Karpas-422 (cell line): ENCODE measurements around the gene RAD51B. TPM values are rescaled to one million over a fixed set of nuclear protein-coding genes. Genes with fewer than 3 reads are reported as not detected.

Experiments used
- DNase-seq: peaks from one replicate; pipeline ENCODE4 v3.0.0-alpha.2; 2015
- H2AFZ ChIP-seq: fragments of 200-600 bp; sonication (generic); 2 replicates; pipeline ENCODE4 v1.6.1; 2014; ENCODE audit warnings: antibody characterized with exemption, low read length, mixed read lengths
- H3K27ac ChIP-seq: fragments of 200-600 bp; sonication (generic); 2 replicates; pipeline ENCODE4 v1.5.1; 2014; ENCODE audit warnings: mild to moderate bottlenecking, low read length, moderate library complexity
- H3K27me3 ChIP-seq: fragments of 200-600 bp; sonication (generic); 2 replicates; pipeline ENCODE4 v1.6.1; 2014; ENCODE audit warnings: low read length, mixed read lengths
- H3K36me3 ChIP-seq: fragments of 200-600 bp; sonication (generic); 2 replicates; pipeline ENCODE4 v1.6.1; 2014; ENCODE audit warnings: low read length, mixed read lengths; ENCODE audit not compliant: insufficient read depth
- H3K4me1 ChIP-seq: fragments of 200-600 bp; sonication (generic); 2 replicates; pipeline ENCODE4 v1.6.1; 2014; ENCODE audit warnings: mild to moderate bottlenecking, low read length, mixed read lengths
- H3K4me2 ChIP-seq: fragments of 200-600 bp; sonication (generic); 2 replicates; pipeline ENCODE4 v1.6.1; 2014; ENCODE audit warnings: low read length, low read depth, mild to moderate bottlenecking; ENCODE audit not compliant: poor library complexity, severe bottlenecking
- H3K4me3 ChIP-seq: fragments of 200-600 bp; sonication (generic); 2 replicates; pipeline ENCODE4 v1.5.1; 2014; ENCODE audit warnings: mild to moderate bottlenecking, antibody characterized with exemption, low read length, mixed read lengths
- H3K79me2 ChIP-seq: fragments of 200-600 bp; sonication (generic); 2 replicates; pipeline ENCODE4 v1.6.1; 2014; ENCODE audit warnings: mild to moderate bottlenecking, low read length, mixed read lengths
- H3K9ac ChIP-seq: fragments of 200-600 bp; sonication (generic); 2 replicates; pipeline ENCODE4 v1.6.0; 2014; ENCODE audit warnings: low read length
- H3K9me2 ChIP-seq: fragments of 200-600 bp; sonication (generic), shearing (Covaris generic); replicated peaks from 2 replicates; pipeline ENCODE4 v1.6.0; 2014; ENCODE audit warnings: mild to moderate bottlenecking, low read length, moderate library complexity; ENCODE audit not compliant: insufficient read depth
- H3K9me3 ChIP-seq: fragments of 300-700, 200-600 bp; sonication (generic); 2 replicates; pipeline ENCODE4 v1.6.1; 2014; ENCODE audit warnings: low read length, mixed read lengths
- H4K20me1 ChIP-seq: fragments of 200-600 bp; sonication (generic); 2 replicates; pipeline ENCODE4 v1.6.1; 2014; ENCODE audit warnings: mild to moderate bottlenecking, antibody characterized with exemption, low read length, low read depth; ENCODE audit not compliant: insufficient read depth
- total RNA-seq: library from RNA; depleted of rRNA; stranded (reverse); fragments of >200 nt; shearing (Covaris generic); gene quantifications from 2 replicates; pipeline ENCODE4 v1.2.3, GENCODE V29; 2014; ENCODE audit warnings: low replicate concordance

The RAD51B gene
- total RNA-seq, 1 experiment from 2014 or later, result 107 TPM

DNA sequence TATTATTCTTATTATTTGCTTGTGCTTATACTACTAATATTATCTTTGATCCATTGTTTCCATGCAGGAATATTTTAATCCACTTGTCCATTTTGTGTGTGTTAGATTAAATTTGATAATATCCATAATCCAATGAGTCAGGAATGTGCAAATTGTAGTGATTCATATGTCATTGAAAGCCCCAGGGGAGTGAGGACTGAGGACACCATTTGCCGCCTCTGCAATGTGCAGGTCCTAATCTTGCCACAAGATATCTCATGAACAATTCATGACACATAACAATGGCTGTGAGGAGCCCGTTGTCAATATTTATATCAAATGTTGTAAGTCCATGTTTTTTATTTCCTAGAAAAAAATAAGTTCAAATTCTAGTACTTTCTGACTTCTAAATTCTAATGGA is 722.8 kb downstream of the RAD51B start:
- H3K9me3 ChIP-seq, result no peaks in the 10 kb centered on the region
- H3K27ac ChIP-seq, result no peak overlapping the region
- no peak overlapping the region for H2AFZ ChIP-seq
- no peak overlapping the region for H3K4me3 ChIP-seq
- no peak overlapping the region for H3K9ac ChIP-seq
- no peaks in the 10 kb centered on the region for H3K36me3 ChIP-seq
- H3K27me3 ChIP-seq, result no peaks in the 10 kb centered on the region
- H3K79me2 ChIP-seq, result no peaks in the 10 kb centered on the region
- no peaks in the 10 kb centered on the region for H4K20me1 ChIP-seq
- no peak for DNase-seq
- H3K9me2 ChIP-seq, result no peaks in the 10 kb centered on the region
- H3K4me2 ChIP-seq, result no peak overlapping the region
- H3K4me1 ChIP-seq, result no peaks in the 10 kb centered on the region

DNA sequence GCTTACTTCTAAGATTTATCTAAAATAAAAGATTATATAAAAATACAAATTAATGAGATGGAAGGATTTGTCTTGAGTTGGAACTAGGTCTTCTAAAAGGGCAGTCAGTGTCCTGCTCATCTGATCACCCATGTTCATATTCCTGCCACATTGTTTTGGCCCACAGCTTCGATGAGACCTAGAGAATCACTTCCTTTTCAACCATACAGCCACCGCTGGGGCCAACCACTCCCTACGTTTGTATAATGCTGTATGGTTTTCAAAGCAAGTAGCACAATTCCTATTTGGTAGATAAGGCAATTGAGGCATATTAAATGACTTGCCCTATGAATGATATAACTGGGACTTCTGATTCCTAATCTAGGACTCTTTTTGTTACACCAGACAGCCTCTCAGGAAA is 723.9 kb downstream of the RAD51B start:
- H3K4me3 ChIP-seq, result no peak overlapping the region
- no peaks in the 10 kb centered on the region for H3K9me2 ChIP-seq
- DNase-seq, result no peak
- no peaks in the 10 kb centered on the region for H3K9me3 ChIP-seq
- no peak overlapping the region for H3K27ac ChIP-seq
- no peaks in the 10 kb centered on the region for H3K79me2 ChIP-seq
- H3K36me3 ChIP-seq, result no peaks in the 10 kb centered on the region
- no peaks in the 10 kb centered on the region for H3K4me1 ChIP-seq
- H3K9ac ChIP-seq, result no peak overlapping the region
- H2AFZ ChIP-seq, result no peak overlapping the region
- no peaks in the 10 kb centered on the region for H3K27me3 ChIP-seq
- no peaks in the 10 kb centered on the region for H4K20me1 ChIP-seq
- H3K4me2 ChIP-seq, result no peak overlapping the region

DNA sequence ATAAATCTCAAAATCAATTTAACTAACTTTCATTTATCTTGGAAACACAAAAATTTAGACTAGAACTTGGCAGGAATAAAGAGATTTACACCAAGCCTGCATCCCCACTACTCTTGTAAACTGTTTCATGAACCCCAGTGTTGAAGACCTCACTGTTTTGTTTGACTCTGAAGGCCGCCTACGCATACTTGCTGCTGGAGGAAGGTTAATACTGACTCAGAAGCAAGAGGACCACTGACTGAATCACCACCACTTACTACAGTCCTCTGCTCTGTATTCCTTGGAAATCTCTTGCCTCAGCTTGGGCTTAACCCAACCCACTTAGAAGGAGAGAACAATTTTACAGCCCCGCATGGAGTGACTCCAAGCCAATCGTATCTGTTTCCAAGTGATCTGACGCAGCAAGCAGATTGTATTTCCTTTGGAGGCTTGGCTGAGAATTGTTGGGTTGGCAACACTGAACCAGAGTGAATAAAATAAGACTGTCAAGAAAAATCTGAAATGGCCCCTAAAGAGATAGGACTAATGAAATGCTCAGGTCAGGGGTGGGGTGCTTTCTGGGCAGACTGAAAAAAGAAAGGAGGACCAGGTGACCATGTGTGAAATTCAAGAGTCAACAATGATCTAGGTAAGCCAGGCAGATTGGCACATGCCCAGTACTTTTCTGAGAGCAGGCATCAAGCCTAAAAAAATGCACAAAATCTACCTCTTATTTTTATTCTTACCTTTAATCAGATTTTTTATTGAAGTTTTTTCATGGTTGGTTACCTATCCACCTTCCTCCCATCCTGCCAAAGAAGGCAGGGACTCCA is 724.7 kb downstream of the RAD51B start:
- Histone ChIP-seq H3K9ac (no peak overlapping the region), H3K4me2 (no peak overlapping the region), H2AFZ (no peak overlapping the region), H3K9me2 (no peaks in the 10 kb centered on the region), H3K79me2 (no peaks in the 10 kb centered on the region), H3K4me3 (no peak overlapping the region), H3K9me3 (no peaks in the 10 kb centered on the region), H3K27ac (no peak overlapping the region), H3K27me3 (no peaks in the 10 kb centered on the region), H3K36me3 (no peaks in the 10 kb centered on the region), H3K4me1 (no peaks in the 10 kb centered on the region), H4K20me1 (no peaks in the 10 kb centered on the region)
- DNase-seq, result no peak

DNA sequence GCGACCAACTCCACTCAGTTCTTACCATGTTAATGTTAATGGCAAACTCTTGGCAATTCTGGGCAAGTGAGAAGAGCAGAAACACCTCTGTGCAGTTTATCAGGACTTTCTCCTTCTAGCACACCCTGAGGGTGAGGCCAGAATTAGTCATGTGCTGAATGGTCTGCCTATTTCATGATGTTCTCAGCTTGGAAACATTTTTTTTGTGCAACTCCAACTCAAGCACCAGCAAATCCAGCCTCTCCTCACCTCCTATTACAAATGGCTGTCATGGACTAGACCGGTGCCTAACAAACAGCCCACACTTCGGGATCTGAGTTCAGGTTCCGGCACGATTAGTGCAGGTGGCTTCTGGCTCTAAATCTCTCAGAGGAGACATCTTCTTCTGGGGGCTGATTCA is 727.3 kb downstream of the RAD51B start:
- no peaks in the 10 kb centered on the region for H3K9me3 ChIP-seq
- DNase-seq, result no peak
- no peak overlapping the region for H2AFZ ChIP-seq
- H3K9me2 ChIP-seq, result no peaks in the 10 kb centered on the region
- no peaks in the 10 kb centered on the region for H3K4me1 ChIP-seq
- no peaks in the 10 kb centered on the region for H3K79me2 ChIP-seq
- no peak overlapping the region for H3K4me3 ChIP-seq
- no peak overlapping the region for H3K9ac ChIP-seq
- H3K27ac ChIP-seq, result no peak overlapping the region
- H3K27me3 ChIP-seq, result no peaks in the 10 kb centered on the region
- no peaks in the 10 kb centered on the region for H4K20me1 ChIP-seq
- no peaks in the 10 kb centered on the region for H3K36me3 ChIP-seq
- H3K4me2 ChIP-seq, result no peak overlapping the region

DNA sequence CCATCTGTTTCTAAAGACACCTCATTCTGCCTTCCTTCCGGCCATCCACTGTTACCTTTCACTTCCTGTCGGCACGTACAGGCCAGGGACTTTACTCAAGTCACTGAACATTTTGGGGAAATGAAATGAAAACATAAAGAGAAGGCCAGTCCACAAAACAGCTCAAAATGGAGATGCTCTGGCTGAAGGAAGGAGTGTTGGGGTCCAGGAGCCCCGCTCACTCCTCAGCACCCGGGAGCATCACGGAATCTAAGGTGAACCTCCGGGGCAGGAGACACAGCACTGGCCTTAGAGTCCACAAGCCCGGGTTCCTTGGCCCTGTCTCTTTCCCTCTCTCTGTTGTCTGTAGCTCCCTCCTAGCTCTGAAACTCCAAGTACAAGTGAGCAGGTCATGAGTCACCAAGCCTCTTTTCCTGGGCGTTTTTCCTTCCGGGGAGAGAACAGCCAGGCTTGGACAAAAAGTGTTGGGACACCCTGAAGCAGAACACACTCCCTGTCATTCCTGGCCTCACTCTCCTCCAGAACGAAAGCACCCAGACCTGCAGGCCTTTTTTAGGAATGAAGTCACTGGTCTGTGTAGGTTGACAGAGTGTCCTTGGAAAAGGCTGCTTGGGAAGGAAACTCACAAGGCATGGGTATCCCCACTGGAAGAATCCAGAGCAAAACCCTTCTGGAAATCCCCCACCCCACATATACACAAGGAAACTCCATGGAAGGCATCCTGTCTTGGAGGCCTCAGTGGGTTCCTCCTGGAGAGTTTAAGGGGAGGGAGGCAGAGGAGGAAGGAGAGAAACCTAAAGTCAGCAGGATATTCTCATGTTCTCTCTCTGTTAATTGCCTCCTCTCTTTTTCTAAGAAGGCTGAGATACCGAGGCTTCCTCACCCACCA is 728.0 kb downstream of the RAD51B start:
- no peaks in the 10 kb centered on the region for H3K9me3 ChIP-seq
- H3K9ac ChIP-seq, result no peak overlapping the region
- no peak for DNase-seq
- no peaks in the 10 kb centered on the region for H3K9me2 ChIP-seq
- H3K4me2 ChIP-seq, result no peak overlapping the region
- H3K36me3 ChIP-seq, result no peaks in the 10 kb centered on the region
- no peak overlapping the region for H2AFZ ChIP-seq
- no peaks in the 10 kb centered on the region for H4K20me1 ChIP-seq
- no peaks in the 10 kb centered on the region for H3K79me2 ChIP-seq
- no peaks in the 10 kb centered on the region for H3K27me3 ChIP-seq
- H3K4me3 ChIP-seq, result no peak overlapping the region
- no peak overlapping the region for H3K27ac ChIP-seq
- no peaks in the 10 kb centered on the region for H3K4me1 ChIP-seq

DNA sequence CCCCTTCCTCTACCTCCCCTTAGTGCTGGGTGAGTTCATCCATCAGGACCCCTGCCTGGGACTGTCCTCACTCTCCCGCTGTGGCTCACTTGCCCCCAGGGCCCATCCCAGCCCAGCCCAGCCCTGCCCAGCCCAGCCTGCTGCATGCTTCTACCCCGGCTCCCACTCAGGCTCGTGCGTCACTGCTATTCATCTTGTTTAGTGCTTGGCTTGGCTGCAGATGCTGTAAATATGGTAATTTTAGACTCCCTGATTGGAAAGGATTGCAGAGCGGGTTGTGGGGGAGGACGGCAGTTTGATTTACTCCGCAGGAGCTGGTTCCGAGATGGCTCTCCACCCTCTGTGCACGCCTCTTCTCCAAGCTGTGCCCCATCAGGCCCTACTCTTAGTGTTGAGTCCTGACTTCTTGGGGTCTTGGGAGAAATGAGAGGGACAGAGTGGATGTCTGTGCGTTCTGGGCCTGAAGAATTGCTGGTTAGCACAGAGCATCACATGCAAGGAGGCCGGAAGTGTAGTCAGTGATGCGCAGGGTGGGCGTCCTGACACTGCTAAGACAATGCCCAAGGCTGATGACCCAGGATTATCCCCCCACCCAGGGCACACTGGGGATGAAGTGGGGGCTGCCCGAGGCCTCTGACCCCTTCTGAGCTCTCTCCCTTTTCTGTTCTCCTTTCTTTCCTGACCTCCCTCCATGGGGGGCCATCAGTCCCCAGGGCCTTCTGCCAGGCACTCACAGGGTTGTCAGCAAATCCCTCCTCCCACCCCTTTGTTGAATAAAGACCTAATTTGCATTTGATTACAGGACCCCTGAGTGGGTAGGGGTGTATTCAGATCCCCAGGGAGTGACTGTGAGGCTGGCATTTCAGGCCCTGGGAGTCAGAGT is 728.9 kb downstream of the RAD51B start:
- H4K20me1 ChIP-seq, result no peaks in the 10 kb centered on the region

DNA sequence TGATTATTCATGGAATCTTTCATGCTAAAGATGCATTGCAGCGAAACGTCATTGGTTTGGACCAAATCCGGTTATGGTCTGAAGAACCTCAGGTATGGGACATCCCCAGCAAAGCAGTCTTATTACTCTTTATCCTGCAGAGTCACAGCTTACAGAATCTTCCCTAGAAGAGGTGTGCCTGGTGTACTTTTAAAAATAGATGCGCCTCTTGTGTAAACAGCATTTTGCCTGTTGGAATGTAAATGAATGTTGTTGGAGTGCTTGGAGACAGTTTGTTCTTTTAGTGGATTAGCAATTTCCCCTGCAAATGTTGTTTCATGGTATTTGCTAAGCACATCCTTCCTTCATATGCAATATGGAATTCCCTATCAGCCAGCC is 730.7 kb downstream of the RAD51B start:
- H2AFZ ChIP-seq, result no peak overlapping the region
- no peaks in the 10 kb centered on the region for H3K79me2 ChIP-seq
- H3K27me3 ChIP-seq, result no peaks in the 10 kb centered on the region
- H4K20me1 ChIP-seq, result no peaks in the 10 kb centered on the region
- no peak for DNase-seq
- no peak overlapping the region for H3K27ac ChIP-seq
- no peak overlapping the region for H3K4me2 ChIP-seq
- no peaks in the 10 kb centered on the region for H3K9me2 ChIP-seq
- no peaks in the 10 kb centered on the region for H3K9me3 ChIP-seq
- no peaks in the 10 kb centered on the region for H3K4me1 ChIP-seq
- H3K9ac ChIP-seq, result no peak overlapping the region
- no peak overlapping the region for H3K4me3 ChIP-seq
- H3K36me3 ChIP-seq, result no peaks in the 10 kb centered on the region

More for the DNA sequence above, 728.9 kb downstream of the RAD51B start:
- no peaks in the 10 kb centered on the region for H3K36me3 ChIP-seq
- no peaks in the 10 kb centered on the region for H3K4me1 ChIP-seq
- no peak overlapping the region for H3K4me2 ChIP-seq
- H3K9me2 ChIP-seq, result no peaks in the 10 kb centered on the region
- no peak for DNase-seq
- no peak overlapping the region for H3K4me3 ChIP-seq
- H2AFZ ChIP-seq, result no peak overlapping the region
- H3K27ac ChIP-seq, result no peak overlapping the region
- no peaks in the 10 kb centered on the region for H3K79me2 ChIP-seq
- no peaks in the 10 kb centered on the region for H3K27me3 ChIP-seq
- H3K9ac ChIP-seq, result no peak overlapping the region
- H3K9me3 ChIP-seq, result no peaks in the 10 kb centered on the region
